ENCODE measurements around the gene LSS.

- TF ChIP-seq, protein P1, sequence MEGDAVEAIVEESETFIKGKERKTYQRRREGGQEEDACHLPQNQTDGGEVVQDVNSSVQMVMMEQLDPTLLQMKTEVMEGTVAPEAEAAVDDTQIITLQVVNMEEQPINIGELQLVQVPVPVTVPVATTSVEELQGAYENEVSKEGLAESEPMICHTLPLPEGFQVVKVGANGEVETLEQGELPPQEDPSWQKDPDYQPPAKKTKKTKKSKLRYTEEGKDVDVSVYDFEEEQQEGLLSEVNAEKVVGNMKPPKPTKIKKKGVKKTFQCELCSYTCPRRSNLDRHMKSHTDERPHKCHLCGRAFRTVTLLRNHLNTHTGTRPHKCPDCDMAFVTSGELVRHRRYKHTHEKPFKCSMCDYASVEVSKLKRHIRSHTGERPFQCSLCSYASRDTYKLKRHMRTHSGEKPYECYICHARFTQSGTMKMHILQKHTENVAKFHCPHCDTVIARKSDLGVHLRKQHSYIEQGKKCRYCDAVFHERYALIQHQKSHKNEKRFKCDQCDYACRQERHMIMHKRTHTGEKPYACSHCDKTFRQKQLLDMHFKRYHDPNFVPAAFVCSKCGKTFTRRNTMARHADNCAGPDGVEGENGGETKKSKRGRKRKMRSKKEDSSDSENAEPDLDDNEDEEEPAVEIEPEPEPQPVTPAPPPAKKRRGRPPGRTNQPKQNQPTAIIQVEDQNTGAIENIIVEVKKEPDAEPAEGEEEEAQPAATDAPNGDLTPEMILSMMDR (IDR thresholded peaks at IDR 0.05; ENCODE audit: poor library complexity, severe bottlenecking) = no peak
- TF ChIP-seq REST (IDR thresholded peaks at IDR 0.05; ENCODE audit: borderline replicate concordance) = no peak
- TF ChIP-seq SMC3 (conservative IDR thresholded peaks at IDR 0.05; ENCODE audit: poor library complexity) = no peak
Observed at GRCh38 chr21:46252840-46253239, 24.3 kb upstream of the LSS start.

Measured in neural cell (in vitro differentiated cells).